Common myeloid progenitor, CD34-positive (primary cell): ENCODE measurements around the gene NLN.
A peak's percentile ranks its signal among the peaks of the same experiment; 100 is the strongest.
"Not testable (repeated sequence)": the region's sequence is repeated elsewhere in the genome, so short reads cannot be mapped to it uniquely, and the experiment has no call there.

Source experiments
- CTCF ChIA-PET: fragments of 350-600 bp; sonication (Branson Sonifier 250); formaldehyde crosslinking; loops from one replicate; lab custom pipeline; 2021; ENCODE audit warnings: antibody characterized with exemption; lab: Charles Lee
- POLR2A ChIA-PET: fragments of 350-600 bp; sonication (Branson Sonifier 250); formaldehyde crosslinking; loops from one replicate; lab custom pipeline; 2021; ENCODE audit warnings: antibody characterized with exemption; lab: Charles Lee
- DNase-seq, 3 donors: peaks; one replicate each; pipeline versions ENCODE4 v3.0.0 to v3.0.0-alpha.2; 2013
- H3K27ac ChIP-seq, 2 experiments: 1 replicate in 1 of 2; 2 replicates in 1 of 2; pipeline ENCODE4 v1.7.0; 2013; ENCODE audit warnings: inconsistent platforms in 2 of 2, low read length in 2 of 2, mild to moderate bottlenecking in 2 of 2, low read depth in 1 of 2, moderate library complexity in 1 of 2; ENCODE audit not compliant: severe bottlenecking in 2 of 2, insufficient read depth in 1 of 2, poor library complexity in 1 of 2
- H3K27me3 ChIP-seq, 5 experiments: replicated peaks in 2 of 5; 1 replicate in 3 of 5; 2 replicates in 2 of 5; pipeline versions ENCODE4 v1.6.1 to v1.7.0; 2013; ENCODE audit warnings: low read length in 4 of 5, mild to moderate bottlenecking in 2 of 5, moderate library complexity in 2 of 5, inconsistent platforms in 1 of 5; ENCODE audit not compliant: insufficient read depth in 5 of 5, control insufficient read depth in 4 of 5
- H3K36me3 ChIP-seq, 4 experiments: 1 replicate in 2 of 4; 2 replicates in 2 of 4; pipeline versions ENCODE4 v1.6.1 to v1.7.0; 2013; ENCODE audit warnings: low read length in 3 of 4, control low read depth in 1 of 4, mild to moderate bottlenecking in 1 of 4; ENCODE audit not compliant: control insufficient read depth in 4 of 4, insufficient read depth in 4 of 4
- H3K4me1 ChIP-seq, 4 experiments: 1 replicate in 3 of 4; 2 replicates in 1 of 4; pipeline versions ENCODE4 v1.6.1 to v1.7.1; 2013; ENCODE audit warnings: low read length in 3 of 4, mild to moderate bottlenecking in 3 of 4, control low read depth in 1 of 4, inconsistent platforms in 1 of 4, moderate library complexity in 1 of 4; ENCODE audit not compliant: control insufficient read depth in 4 of 4, insufficient read depth in 4 of 4; ENCODE audit errors: control extremely low read depth in 1 of 4
- H3K4me3 ChIP-seq, 7 experiments: 1 replicate in 4 of 7; 2 replicates in 3 of 7; pipeline versions ENCODE4 v1.5.1 to v1.7.0; 2013; ENCODE audit warnings: mild to moderate bottlenecking in 7 of 7, low read length in 6 of 7, moderate library complexity in 6 of 7, inconsistent platforms in 2 of 7, low read depth in 2 of 7, control low read depth in 1 of 7; ENCODE audit not compliant: insufficient read depth in 4 of 7, control insufficient read depth in 1 of 7; ENCODE audit errors: extremely low read depth in 1 of 7
- H3K9me3 ChIP-seq, 5 experiments: 1 replicate in 4 of 5; 2 replicates in 1 of 5; pipeline versions ENCODE4 v1.6.1 to v1.7.1; 2013; ENCODE audit warnings: low read length in 4 of 5, mild to moderate bottlenecking in 2 of 5, inconsistent platforms in 1 of 5, low read depth in 1 of 5, moderate library complexity in 1 of 5; ENCODE audit not compliant: control insufficient read depth in 4 of 5, insufficient read depth in 2 of 5; ENCODE audit errors: control extremely low read depth in 1 of 5
- WGBS: methylation state at CpG from one replicate; pipeline ENCODE4 v1.1.5; 2013; ENCODE audit not compliant: insufficient coverage; 5-methylcytosine and 5-hydroxymethylcytosine counted together

The NLN gene

DNA sequence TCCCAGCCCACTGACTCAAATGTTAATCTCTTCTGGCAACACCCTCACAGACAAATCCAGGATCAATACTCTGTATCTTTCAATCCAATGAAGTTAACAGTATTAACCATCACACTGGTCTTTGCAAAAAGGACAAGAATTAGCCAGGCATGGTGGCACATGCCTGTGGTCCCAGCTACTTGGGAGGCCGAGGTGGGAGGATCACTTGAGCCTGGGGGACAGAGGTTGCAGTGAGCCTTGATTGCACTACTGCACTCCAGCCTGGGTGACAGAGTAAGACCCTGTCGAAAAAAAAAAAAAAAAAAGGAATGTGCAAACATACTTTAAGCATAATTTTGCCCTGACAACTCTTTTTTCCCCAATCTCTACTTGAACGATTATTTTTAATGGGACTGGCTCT lies 146.5 kb downstream of the NLN start:
- WGBS = no CpG with 5 or more reads among the region's 3 CpGs
- Histone ChIP-seq H3K4me3 (no peak overlapping the region), H3K27me3 (no peaks in the 10 kb centered on the region), H3K27ac (no peak overlapping the region), H3K36me3 (no peaks in the 10 kb centered on the region), H3K4me1 (peaks cover 4 to 20% (median 15%) of the 10 kb centered on the region in 4 experiments), H3K9me3 (no peaks in the 10 kb centered on the region)
- POLR2A ChIA-PET = no interaction called here
- no peak for DNase-seq
- CTCF ChIA-PET = no interaction called here

DNA sequence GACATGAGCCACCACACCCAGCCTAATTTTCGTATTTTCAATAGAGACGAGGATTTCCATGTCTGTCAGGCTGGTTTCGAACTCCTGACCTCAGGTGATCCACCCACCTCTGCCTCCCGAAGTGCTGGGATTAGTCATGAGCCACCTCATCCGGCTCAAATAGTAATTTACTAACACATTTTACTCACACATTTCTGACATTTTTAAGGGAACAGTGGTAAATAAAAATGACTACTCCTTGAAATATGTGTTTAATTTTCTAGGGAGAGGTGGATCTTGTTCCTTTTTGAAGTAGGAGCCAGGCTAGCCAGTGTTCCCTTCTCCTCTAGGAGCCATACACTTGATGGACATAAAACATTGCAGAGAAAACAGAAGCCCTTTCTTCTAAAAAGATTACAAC lies 149.2 kb downstream of the NLN start:
- no peak for DNase-seq
- WGBS = 100% methylated on average over 4 of the region's 5 CpGs
- H3K36me3 ChIP-seq = no peaks in the 10 kb centered on the region
- H3K27me3 ChIP-seq = no peaks in the 10 kb centered on the region
- POLR2A ChIA-PET = no interaction called here
- H3K9me3 ChIP-seq = no peaks in the 10 kb centered on the region
- H3K27ac ChIP-seq = no peak overlapping the region
- CTCF ChIA-PET = no interaction called here
- H3K4me1 ChIP-seq = peaks cover 4 to 18% (median 15%) of the 10 kb centered on the region in 4 experiments
- no peak overlapping the region for H3K4me3 ChIP-seq

DNA sequence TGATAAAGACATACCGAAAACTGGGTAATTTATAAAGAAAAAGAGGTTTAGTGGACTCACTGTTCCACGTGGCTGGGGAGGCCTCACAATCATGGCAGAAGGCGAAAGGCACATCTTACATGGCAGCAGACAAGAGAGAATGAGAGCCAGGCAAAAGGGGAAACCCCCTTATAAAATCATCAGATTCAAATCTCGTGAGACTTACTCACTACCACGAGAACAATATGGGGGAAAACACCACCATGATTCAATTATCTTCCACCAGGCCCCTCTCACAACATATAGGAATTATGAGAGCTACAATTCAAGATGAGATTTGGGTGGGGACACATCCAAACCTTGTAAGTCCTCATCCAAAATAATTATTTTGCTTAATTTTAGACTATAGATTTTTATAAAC lies 149.8 kb downstream of the NLN start:
- H3K36me3 ChIP-seq, POLR2A ChIA-PET, H3K9me3 ChIP-seq, H3K27ac ChIP-seq, H3K27me3 ChIP-seq, H3K4me3 ChIP-seq, CTCF ChIA-PET: not testable (repeated sequence)
- peaks cover 0 to 12% (median 11%) of the 10 kb centered on the region in 4 experiments for H3K4me1 ChIP-seq
- peak in 1 of 3 donors; percentile 11 for DNase-seq
- 100% methylated on average over 1 of the region's 5 CpGs for WGBS

DNA sequence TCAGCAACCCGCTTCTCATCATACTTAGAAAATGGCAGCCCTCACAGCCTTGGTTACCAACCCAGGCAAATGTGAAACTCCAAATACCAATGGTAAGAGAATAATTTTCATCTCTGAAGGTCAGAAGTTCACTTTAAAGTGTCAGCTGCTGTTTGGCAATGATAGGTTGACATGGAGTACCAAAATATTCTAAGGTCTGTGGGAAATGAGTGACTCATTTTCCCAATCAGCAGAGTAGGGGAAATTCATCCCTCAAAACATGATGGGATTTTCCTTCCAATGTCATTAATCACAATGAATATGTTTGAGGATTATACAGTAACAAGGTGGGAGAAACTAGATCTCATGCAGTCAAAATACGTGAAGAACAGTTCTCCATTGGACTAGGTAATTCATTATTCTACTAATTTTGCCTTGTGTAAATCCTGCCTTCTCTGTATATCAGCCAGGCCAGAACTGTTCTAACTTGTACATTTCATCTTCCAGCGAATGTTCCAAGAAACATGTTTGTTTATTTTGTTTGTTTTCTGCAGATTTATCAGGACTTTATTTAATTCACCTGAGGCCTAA lies 151.3 kb downstream of the NLN start:
- H3K36me3 ChIP-seq = no peaks in the 10 kb centered on the region
- ChIA-PET CTCF (no interaction called here), POLR2A (no interaction called here)
- H3K9me3 ChIP-seq = peaks cover 0 to 8% (median 0%) of the 10 kb centered on the region in 5 experiments
- DNase-seq = no peak
- H3K4me1 ChIP-seq = no peaks in the 10 kb centered on the region
- no peaks in the 10 kb centered on the region for H3K27me3 ChIP-seq
- no peak overlapping the region for H3K27ac ChIP-seq
- no peak overlapping the region for H3K4me3 ChIP-seq
- 100% methylated on average over 2 of the region's 3 CpGs for WGBS

DNA sequence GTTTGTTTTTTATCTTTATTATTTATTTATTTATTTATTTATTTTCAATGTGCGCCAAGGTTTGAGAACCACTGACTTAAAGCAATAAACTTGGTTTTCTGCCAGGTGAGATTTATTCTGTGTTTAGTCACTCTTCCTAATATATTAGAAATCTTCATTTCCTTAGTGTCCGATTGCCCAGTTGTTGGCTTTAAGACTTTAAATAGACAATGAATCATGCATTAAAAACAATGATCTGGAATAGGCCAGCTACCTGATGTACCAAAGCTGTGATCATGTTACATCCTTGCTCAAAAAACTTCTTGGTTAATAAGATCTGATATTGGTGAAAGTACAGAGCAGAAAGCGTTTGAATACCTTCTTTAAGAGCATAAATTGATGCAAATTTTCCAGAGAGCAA lies 152.2 kb downstream of the NLN start:
- CTCF ChIA-PET = no interaction called here
- POLR2A ChIA-PET = no interaction called here
- Histone ChIP-seq H3K4me3 (no peak overlapping the region), H3K4me1 (no peaks in the 10 kb centered on the region), H3K9me3 (peaks cover 0 to 8% (median 4%) of the 10 kb centered on the region in 5 experiments), H3K36me3 (no peaks in the 10 kb centered on the region), H3K27me3 (no peaks in the 10 kb centered on the region), H3K27ac (no peak overlapping the region)
- no peak for DNase-seq
- WGBS = no CpG with 5 or more reads among the region's 3 CpGs

DNA sequence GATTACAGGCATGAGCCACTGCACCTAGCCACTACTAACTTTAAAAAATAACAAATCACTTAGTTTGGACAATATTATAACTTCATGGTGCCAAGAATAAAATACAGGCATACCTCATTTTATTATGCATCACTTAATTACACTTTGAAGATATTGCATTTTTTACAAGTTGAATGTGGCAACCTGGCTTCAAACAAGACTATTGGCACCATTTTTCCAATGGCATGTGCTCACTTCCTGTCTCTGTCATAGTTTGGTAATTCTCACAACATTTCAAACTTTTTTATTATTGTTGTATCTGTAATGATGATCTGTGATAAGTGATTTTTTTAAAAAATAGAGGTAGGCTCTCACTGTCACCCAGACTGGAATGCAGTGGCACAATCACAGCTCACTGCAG lies 154.5 kb downstream of the NLN start:
- Histone ChIP-seq H3K27me3 (no peaks in the 10 kb centered on the region), H3K4me3 (no peak overlapping the region), H3K9me3 (peaks cover 0 to 8% (median 4%) of the 10 kb centered on the region in 5 experiments), H3K27ac (no peak overlapping the region), H3K4me1 (no peaks in the 10 kb centered on the region), H3K36me3 (no peaks in the 10 kb centered on the region)
- ChIA-PET CTCF (interaction anchor here (1.5 kb wide), 1 partner anchor 8 kb away, joined by 3 read pairs; no protein-coding TSS in a partner anchor), POLR2A (no interaction called here)
- DNase-seq = no peak

DNA sequence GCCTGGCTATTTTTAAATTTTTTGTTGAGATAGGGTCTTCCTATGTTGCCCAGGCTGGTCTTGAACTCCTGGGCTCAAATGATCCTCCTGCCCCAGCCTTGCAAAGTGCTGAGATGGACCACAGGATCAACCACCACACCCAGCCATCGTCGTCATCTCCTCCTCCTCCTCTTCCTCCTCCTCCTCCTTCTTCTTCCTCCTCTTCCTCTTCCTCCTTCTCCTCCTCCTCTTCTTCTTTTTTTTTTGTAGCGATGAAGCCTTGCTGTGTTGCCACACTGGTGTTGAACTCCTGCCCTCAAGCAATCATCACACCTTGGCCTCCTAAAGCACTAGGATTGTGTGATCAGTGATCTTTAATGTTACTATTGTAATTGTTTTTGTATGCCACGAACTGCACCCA lies 155.0 kb downstream of the NLN start:
- Histone ChIP-seq H3K9me3 (peaks cover 0 to 8% (median 4%) of the 10 kb centered on the region in 5 experiments), H3K36me3 (no peaks in the 10 kb centered on the region), H3K27me3 (no peaks in the 10 kb centered on the region), H3K27ac (no peak overlapping the region), H3K4me1 (no peaks in the 10 kb centered on the region), H3K4me3 (no peak overlapping the region)
- POLR2A ChIA-PET = no interaction called here
- CTCF ChIA-PET = no interaction called here
- WGBS = 100% methylated on average over 2 of the region's 4 CpGs
- DNase-seq = no peak
